PFSK-1 (cell line): ENCODE measurements around the gene PCSK6.

ENCODE experiments used
- FOXP2 ChIP-seq: optimal IDR thresholded peaks from 2 replicates; pipeline ENCODE3; 2011; ENCODE audit warnings: borderline replicate concordance, control low read depth, inconsistent platforms; ENCODE audit not compliant: insufficient read depth; ENCODE audit errors: extremely low read length, extremely low read depth
- POLR2AphosphoS5 ChIP-seq: IDR thresholded peaks from 2 replicates; pipeline ENCODE4 v1.6.1; 2012; ENCODE audit warnings: low read depth, mild to moderate bottlenecking, control low read depth, low read length, moderate library complexity
- REST ChIP-seq, 2 experiments: IDR thresholded peaks; 2 replicates each; pipeline versions ENCODE4 v1.6.1 to v1.8.0; 2011 to 2012; ENCODE audit warnings: low read depth in 2 of 2, low read length in 2 of 2, control low read depth in 1 of 2, inconsistent platforms in 1 of 2, mild to moderate bottlenecking in 1 of 2, moderate library complexity in 1 of 2; ENCODE audit not compliant: insufficient read depth in 1 of 2
- SIN3A ChIP-seq: IDR thresholded peaks from 2 replicates; pipeline ENCODE4 v1.6.1; 2012; ENCODE audit warnings: mild to moderate bottlenecking, low read length, moderate library complexity, borderline replicate concordance; ENCODE audit not compliant: insufficient read depth
- TAF1 ChIP-seq: IDR thresholded peaks from 2 replicates; pipeline ENCODE4 v1.6.1; 2012; ENCODE audit warnings: low read length, control low read depth, borderline replicate concordance; ENCODE audit not compliant: insufficient read depth

GRCh38 chr15:101425787-101426365 is 63.6 kb downstream of the PCSK6 start:
- TF ChIP-seq POLR2AphosphoS5 (no peak), TAF1 (no peak), REST (IDR thresholded peaks at IDR 0.05; ENCODE audit: insufficient read depth in 1 of 2, low read depth in 2 of 2, low read length in 2 of 2) (no peak), FOXP2 (no peak), SIN3A (no peak)
